RKO (cell line): Measurements from ENCODE around the gene SLC44A3.
"Not testable (repeated sequence)": the region's sequence is repeated elsewhere in the genome, so short reads cannot be mapped to it uniquely, and the experiment has no call there.

Experiments used
- DNase-seq: peaks from one replicate; pipeline ENCODE4 v3.0.0-alpha.2; 2016; ENCODE audit warnings: low spot score

Gene SLC44A3

DNA sequence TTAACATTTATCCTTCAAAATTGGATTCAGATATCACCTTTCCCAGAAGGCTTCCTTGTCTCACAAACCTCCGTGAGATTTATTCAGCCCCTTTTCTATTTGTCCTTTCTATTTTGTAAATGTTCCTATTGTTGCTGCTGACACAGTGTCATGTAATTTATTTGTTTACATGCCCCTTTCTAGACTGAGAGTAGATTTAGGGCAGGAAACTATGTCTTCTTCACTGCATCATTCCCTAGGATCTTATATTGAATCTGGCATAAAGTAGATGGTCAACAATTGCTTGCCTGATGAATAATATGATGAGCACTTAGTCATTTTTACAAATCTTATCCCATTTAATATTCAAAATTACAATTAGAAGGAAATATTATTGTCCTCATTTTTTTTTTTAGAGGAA lies 114.9 kb downstream of the SLC44A3 start:
- no peak for DNase-seq

DNA sequence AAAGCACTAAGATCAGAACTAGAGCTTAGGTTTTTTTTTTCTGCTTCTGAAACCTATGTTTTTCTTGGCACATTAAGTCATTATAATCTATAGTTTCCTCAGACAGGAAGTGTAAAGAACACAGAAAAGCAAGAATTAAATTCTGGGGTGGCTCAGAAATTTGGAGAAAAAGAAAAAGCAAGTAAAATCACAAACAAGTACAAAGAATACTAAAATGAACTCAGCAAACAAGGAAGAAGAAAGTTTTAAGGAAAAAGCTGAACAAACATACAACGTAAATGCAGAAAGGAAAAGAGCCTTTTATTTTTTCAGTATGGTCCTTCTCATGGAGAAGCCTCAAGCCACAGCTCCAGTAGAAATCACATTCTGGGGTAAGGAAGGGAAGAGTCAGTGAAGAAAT lies 115.3 kb downstream of the SLC44A3 start:
- no peak for DNase-seq

DNA sequence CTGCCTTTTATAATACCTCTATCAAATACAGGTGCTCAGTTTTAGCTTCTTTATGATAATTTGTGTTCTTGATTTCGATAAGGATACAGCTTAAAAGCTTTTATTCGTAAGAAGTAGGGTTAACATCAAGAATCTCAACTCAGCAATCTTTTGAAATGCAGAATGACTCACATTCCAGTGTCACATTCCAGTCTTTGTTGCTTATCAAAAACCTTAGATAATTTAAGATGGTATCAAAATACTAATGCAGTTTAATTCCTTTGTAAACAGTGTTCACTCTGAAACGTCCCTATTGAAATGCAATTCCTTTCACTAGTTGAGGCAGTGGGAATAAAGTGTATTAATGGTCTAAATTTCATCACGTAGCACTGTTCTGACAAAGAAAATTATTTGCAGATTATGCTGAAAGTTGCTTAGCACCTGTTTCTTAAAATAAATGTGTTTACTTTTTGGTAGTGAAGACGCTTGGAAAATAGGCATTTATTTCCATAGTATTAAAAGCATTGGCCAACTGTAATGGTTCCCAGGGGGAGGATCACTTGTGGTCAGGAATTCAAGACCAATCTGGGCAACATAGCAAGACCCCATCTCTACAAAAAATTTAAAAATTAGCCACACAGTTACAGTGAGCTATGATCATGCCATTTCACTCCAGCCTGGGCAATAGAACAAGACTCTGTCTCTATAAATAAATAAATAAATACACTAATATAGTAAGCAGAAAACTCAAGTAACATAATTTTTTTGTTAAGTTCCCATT lies 116.9 kb downstream of the SLC44A3 start:
- no peak for DNase-seq

DNA sequence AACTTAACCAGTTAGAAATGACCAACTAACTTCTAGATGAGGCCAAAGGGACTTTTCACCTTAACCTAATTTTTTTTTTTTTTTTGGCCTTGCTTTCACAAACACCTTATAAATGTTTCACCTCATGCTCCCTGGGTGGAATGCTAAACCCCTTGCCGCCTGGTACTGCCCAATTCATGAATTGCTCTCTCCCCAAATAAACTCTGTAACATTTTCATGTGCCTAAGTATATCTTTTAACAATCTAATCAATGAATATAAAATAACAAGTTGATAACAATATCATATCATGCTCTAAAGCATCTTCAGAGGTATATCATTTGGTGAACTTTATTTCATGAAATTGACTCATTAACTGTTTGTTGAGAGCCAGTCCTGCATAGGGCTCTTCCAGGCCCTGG lies 117.7 kb downstream of the SLC44A3 start:
- DNase-seq, result no peak

DNA sequence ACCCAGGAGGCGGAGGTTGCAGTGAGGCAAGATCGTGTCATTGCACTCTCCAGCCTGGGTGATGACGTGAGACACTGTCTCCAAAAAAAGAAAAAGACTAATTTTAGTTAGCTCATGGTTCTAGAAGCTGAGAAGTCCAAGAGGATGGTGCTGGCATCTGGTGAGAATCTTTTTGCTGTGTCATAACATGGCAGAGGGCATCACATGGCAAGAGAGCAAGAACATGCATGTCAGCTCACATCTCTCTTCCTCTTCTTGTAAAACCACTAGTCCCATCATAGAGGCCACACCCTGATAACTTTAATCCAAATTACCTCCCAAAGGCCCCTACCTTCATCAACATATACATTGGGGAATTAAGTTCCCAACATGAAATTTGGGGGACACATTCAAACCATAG lies 120.6 kb downstream of the SLC44A3 start:
- no peak for DNase-seq

DNA sequence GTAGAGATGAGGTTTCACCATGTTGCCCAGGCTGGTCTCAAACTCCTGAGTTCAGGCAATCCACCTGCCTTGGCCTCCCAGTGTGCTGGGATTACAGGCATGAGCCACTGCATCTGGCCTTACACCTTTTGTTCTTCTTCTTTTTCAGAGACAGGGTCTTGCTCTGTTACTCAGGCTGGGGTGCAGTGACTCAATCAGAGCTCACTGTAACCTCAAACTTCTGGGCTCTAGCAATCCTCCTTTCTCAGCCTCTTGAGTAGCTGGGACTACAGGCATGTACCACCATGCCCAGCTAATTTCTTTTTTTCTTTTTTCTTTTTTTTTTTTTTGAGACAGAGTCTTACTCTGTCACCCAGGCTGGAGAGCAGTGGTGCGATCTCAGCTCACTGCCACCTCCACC lies 121.3 kb downstream of the SLC44A3 start:
- DNase-seq, result not testable (repeated sequence)

DNA sequence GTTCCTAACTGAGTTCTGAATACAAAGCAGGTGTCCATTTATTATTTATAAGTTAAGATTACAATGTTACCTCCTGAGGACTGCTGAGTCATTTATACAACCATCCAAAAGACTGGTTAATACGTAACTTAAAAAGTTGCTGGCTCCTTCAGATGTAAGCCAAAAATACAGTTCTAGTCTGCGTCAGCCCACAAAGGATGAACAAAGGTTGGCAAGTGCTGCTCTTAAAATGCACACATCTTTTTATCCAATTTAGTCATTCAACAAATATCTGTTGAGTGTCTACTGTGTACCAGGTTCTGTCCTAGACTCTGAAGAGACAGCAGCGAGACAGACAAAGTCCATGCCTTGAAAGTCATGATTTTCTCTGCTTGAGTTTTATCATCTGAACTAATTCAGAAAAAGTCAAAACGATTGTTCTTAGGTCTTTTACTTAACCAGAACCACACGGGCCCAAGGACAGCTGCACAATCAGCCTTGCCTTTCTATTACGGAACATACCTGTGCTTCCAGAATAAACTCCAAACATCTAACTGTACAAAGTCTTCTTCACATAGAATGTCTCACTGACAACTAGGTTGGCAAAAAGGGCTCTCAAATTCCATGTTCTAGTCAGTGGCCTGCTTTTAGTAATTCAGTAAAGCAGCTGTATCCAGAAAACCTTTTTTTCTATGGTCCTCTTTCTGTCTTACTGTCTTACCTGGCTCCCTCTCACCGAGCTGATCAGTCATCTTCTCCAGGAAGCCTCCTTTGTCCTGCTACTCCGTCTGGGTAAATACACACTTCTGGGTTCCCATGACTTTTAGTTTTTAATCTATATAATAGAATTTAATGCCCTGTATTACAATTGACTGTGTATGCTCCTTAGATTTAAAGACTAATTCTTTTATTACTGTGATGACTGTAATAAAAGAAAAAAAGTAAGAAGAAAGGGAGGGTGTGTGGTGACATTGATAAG lies 122.3 kb downstream of the SLC44A3 start:
- DNase-seq, result no peak
